NCI-H2029 (cell line): ENCODE results near the gene KCTD21.

Experiments used
- DNase-seq: peaks from one replicate; lab custom pipeline; 2025; lab: John Stamatoyannopoulos, UW

The KCTD21 gene

DNA sequence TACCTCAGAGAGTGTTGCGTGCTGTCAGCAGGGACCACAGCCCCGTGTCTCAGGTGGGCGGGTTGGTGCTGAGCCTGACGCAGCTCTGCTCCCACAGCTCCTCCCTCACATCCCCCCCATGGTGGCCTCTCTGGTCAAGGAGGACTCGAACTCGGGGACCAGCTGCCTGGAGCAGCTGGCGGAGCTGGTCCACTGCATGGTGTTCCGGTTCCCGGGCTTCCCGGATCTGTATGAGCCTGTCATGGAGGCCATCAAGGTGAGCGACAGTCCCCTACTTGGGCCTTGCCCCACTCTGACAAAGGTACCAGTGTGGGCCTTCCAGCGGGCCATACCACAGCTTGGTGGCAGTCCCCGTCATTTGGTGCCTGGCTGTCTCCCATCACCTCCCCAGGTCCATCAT, 12.1 kb upstream of the KCTD21 start:
- no peak for DNase-seq

- DNase-seq, result no peak
Measured at GRCh38 chr11:78200061-78200460, 11.6 kb upstream of the KCTD21 start.

DNA sequence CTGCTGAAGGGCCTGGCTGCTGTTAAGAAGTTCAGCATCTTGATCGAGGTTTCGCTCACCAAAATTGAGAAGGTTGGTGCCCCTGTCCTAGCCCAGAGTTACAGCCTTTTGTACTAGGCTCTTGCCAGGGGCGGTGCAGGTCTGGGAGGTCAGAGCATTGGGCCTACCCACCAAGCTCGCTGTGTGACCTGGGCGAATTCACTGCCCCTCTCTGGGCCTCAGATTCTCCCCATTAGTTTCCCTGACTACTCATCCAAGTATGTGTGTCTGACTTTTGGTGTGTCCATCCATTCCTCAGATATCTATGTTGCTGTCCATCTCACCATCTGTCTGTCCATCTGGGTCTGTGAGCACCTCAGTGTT, 11.2 kb upstream of the KCTD21 start:
- DNase-seq, result no peak

GRCh38 chr11:78199015-78199652, 10.7 kb upstream of the KCTD21 start:
- no peak for DNase-seq

- no peak for DNase-seq
Measured at GRCh38 chr11:78197816-78198215, 9.4 kb upstream of the KCTD21 start.

GRCh38 chr11:78196661-78197091, 8.2 kb upstream of the KCTD21 start:
- no peak for DNase-seq

DNA sequence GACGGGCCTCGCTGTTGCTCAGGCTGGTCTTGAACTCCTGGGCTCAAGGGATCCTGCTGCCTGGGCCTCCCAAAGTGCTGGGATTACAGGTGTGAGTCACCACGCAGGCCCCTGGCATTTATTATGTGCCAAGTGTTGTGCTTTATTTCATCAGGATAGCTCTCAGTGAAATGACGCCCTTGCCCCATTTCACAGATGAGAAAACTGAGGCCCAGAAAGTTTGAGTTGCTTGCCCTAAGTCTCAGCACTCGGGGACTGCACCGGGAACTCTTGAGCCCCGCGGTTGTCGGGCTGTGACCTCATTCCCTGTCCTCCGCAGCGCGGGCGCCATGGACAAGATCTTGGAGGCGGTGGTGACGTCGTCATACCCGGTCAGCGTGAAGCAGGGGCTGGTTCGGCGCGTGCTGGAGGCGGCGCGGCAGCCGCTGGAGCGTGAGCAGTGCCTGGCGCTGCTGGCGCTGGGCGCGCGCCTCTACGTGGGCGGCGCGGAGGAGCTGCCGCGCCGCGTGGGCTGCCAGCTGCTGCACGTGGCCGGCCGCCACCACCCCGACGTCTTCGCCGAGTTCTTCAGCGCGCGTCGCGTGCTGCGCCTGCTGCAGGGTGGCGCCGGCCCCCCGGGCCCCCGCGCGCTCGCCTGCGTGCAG, 7.6 kb upstream of the KCTD21 start:
- no peak for DNase-seq

GRCh38 chr11:78194490-78194889, 6.1 kb upstream of the KCTD21 start:
- no peak for DNase-seq

- DNase-seq, result no peak
Measured at GRCh38 chr11:78193806-78194205, 5.4 kb upstream of the KCTD21 start.

DNA sequence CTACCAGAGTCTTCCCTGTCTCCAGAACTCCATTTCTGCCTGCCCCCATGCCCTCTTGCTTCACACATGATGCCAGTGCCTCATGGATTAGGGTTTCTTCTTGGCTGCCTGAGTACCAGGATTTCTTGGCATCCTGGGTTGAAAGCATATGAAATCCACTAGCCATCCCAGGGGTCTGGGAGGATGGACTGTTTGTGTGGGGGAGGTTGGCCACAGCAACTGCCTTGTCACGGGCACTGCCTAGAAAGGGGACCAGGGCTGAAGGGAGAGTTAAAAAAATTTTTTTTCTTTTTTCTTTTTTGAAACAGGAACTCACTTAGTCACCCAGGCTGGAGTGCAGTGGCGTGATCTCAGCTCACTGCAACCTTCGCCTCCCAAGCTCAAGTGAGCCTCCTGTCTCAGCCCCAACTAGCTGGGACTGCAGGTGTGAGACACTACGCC, 4.5 kb upstream of the KCTD21 start:
- DNase-seq, result no peak

DNA sequence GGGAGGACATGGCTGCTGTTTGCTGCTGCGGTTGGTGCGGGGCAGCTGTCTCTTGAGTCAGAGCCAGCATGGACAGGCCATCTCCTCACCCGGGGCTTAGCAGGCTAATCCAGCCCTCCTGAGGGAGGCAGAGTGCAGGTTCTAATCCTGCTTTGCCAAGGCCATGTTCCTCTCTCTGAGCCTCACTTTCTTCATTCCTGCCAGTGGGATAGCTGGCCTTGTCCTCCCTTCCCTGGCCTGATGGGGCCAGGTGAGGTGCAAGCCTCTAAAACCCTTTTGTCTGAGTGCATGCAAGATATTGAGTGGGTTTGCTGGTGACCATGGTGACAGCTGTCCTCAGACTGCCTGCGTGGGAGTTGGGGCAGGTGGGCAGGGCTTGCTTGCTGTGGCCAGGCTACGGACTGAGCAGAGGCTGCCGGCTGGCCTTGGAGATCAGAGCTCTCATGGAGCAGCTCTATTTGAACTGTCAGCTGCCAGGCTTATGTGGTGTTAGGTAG, 3.8 kb upstream of the KCTD21 start:
- DNase-seq, result no peak

- no peak for DNase-seq
Measured at GRCh38 chr11:78190871-78191538, 2.6 kb upstream of the KCTD21 start.

GRCh38 chr11:78190374-78190773, 1.9 kb upstream of the KCTD21 start:
- DNase-seq, result no peak

GRCh38 chr11:78189851-78190250, 1.4 kb upstream of the KCTD21 start:
- no peak for DNase-seq

DNA sequence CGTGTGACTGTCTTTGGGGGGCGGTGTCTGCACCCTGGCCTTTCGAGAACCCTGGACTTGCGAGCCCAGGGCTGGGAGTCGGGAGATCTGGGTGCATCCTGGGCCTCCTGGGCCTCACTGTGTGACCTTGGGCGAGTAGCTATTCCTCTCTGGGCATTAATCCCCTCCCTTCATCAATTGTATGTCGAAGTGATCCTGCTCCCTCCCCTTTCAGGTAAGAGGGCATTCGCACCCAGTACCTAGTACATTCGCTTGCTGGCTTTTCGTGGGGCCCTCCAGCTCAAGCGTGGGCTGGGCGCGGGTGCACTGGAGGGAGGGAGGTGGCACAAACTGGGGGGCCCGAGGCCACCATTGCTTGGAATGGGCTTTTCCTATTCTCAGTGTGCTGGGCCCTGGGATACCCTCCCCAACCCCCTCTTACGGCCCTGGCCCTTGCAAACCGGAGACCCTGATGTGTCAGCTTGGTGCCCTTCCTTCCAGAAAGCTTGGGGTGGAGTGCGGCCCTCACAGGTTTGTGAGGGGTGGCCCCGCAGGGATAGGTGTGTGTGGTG, 823 bp upstream of the KCTD21 start:
- DNase-seq, result no peak

GRCh38 chr11:78187366-78188285, 800 bp downstream of the KCTD21 start:
- no peak for DNase-seq

GRCh38 chr11:78181185-78181584, 7.2 kb downstream of the KCTD21 start:
- DNase-seq, result no peak

DNA sequence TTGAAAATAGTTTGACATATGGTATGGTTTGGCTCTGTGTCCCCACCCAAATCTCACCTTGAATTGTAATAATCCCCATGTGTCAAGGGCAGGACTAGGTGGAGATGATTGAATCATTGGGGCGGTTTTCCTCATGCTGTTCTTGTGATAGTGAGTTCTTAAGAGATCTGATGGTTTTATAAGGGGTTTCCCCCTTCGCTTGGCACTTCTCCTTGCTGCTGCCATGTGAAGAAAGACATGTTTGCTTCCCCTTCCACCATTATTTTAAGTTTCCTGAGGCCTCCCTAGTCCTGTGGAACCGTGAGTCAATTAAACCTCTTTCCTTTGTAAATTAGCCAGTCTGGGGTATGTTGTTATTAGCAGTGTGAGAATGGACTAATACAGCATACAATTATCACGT, 7.7 kb downstream of the KCTD21 start:
- no peak for DNase-seq

DNA sequence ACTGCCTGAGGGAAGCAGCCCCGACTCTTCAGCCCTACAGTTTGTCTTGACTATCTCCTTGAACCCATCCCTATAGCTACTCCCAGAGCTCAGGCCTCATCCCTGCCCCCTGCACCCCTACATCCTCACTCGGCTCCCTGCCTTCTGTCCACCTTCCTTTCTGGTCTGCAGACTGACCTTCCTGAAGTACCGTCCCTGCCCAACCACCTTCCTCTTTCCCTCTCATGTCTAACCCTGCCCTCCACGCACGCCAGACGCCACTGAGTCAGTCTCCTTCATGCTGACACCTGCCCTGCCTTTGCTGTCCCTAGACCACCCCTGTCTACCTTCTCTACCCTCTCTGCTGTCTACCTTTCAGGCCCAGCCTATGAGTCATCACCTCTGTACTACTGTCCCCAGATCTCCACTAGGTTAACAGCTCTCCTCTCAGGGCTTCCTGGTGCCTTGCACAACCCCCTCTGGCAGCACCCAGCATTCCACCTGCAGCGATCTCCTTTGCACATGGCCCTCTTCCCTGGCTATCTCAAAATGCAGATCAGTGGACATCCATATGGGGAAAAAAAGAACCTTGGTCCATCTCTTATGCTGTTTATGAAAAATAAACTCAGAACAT, 8.9 kb downstream of the KCTD21 start:
- DNase-seq, result no peak

GRCh38 chr11:78177216-78177615, 11.2 kb downstream of the KCTD21 start:
- DNase-seq, result no peak

DNA sequence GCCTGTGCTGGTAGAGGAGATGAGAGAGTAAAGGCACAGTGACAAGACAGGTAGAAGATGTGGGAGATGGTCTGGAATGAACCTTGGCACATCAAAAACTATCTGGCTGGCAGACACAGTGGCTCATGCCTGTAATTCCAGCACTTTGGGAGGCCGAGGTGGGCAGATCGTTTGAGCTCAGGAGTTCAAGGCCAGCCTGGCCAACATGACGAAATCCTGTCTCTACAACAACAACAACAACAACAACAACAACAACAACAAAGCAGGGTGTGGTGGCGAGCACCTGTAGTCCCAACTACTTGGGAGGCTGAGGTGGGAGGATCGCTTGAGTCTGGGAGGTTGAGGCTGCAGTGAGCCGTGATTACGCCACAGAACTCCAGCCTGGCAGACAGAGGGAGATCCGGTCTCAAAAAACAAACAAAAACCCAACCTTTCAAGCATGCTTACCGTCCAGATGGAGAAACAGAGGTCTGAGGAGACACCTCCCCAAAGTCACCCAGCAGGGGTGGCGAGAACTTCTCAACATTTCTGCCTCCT, 11.8 kb downstream of the KCTD21 start:
- no peak for DNase-seq
